Prostate gland (tissue), 2 donors: Measurements from ENCODE around the gene ST6GAL1.

Source experiments
- CTCF ChIP-seq, 4 experiments: fragments of 200-600 bp in 2 of 4; fragments of 450-650 bp in 2 of 4; sonication (generic) in 2 of 4; IDR thresholded peaks; 1 replicate in 3 of 4; 2 replicates in 1 of 4; pipeline ENCODE4 v1.5.1; 2016 to 2019; ENCODE audit warnings: antibody characterized with exemption in 4 of 4, mild to moderate bottlenecking in 2 of 4, moderate library complexity in 2 of 4
- POLR2AphosphoS5 ChIP-seq: sonication (generic); formaldehyde crosslinking; IDR thresholded peaks from one replicate; pipeline ENCODE4 v1.6.1; 2017; ENCODE audit warnings: antibody characterized with exemption

DNA sequence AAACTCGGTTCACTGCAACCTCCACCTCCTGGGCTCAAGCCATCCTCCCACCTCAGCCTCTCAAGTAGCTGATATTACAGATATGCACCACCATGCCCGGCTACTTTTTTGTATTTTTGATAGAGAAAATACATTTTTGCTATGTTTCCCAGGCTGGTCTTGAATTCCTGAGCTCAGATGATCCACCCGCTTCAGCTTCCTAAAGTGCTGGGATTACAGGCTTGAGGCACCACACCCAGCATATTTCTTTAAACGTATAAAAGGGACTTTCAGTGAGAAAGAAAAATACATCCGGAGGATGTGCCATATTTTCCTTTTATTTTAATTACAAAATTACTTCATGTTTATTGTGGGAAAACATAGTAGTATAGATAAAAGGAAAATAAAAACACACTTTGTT, 153.8 kb downstream of the ST6GAL1 start:
- TF ChIP-seq CTCF (IDR thresholded peaks at IDR 0.05) (no peak), POLR2AphosphoS5 (no peak)
